Peyer's patch (tissue), 4 donors: Measurements from ENCODE around the gene XPR1.

Experiments used
- POLR2A ChIP-seq, 2 donors: fragments of 450-650 bp; IDR thresholded peaks; one replicate each; pipeline ENCODE4 v1.5.1; 2017; ENCODE audit warnings: antibody characterized with exemption in 2 of 2, mild to moderate bottlenecking in 2 of 2, moderate library complexity in 2 of 2
- TF ChIP-seq, protein P1 (sequence below), 6 experiments: fragments of 450-650 bp in 4 of 6; fragments of 200-600 bp in 2 of 6; sonication (generic) in 1 of 6; IDR thresholded peaks; one replicate each; pipeline ENCODE4 v1.5.1; 2017 to 2019; ENCODE audit warnings: antibody characterized with exemption in 6 of 6, mild to moderate bottlenecking in 3 of 6, moderate library complexity in 1 of 6

GRCh38 chr1:180614730-180615129 is 17.1 kb upstream of the XPR1 start:
- TF ChIP-seq, protein P1, sequence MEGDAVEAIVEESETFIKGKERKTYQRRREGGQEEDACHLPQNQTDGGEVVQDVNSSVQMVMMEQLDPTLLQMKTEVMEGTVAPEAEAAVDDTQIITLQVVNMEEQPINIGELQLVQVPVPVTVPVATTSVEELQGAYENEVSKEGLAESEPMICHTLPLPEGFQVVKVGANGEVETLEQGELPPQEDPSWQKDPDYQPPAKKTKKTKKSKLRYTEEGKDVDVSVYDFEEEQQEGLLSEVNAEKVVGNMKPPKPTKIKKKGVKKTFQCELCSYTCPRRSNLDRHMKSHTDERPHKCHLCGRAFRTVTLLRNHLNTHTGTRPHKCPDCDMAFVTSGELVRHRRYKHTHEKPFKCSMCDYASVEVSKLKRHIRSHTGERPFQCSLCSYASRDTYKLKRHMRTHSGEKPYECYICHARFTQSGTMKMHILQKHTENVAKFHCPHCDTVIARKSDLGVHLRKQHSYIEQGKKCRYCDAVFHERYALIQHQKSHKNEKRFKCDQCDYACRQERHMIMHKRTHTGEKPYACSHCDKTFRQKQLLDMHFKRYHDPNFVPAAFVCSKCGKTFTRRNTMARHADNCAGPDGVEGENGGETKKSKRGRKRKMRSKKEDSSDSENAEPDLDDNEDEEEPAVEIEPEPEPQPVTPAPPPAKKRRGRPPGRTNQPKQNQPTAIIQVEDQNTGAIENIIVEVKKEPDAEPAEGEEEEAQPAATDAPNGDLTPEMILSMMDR (IDR thresholded peaks at IDR 0.05): no peak
- no peak for TF ChIP-seq POLR2A (IDR thresholded peaks at IDR 0.05)
